Sigmoid colon (tissue), 4 donors: Measurements from ENCODE around the gene SDK2.

Source experiments
- EP300 ChIP-seq, 4 donors: sonication (generic); formaldehyde crosslinking; IDR thresholded peaks; one replicate each; pipeline ENCODE4 v1.6.1; 2017; ENCODE audit warnings: antibody characterized with exemption in 4 of 4
- POLR2A ChIP-seq, 2 donors: fragments of 450-650 bp; IDR thresholded peaks; one replicate each; pipeline ENCODE4 v1.6.1; 2016; ENCODE audit warnings: antibody characterized with exemption in 2 of 2, mild to moderate bottlenecking in 2 of 2, moderate library complexity in 2 of 2
- TF ChIP-seq, protein P1 (sequence below), 4 experiments: fragments of 450-650 bp in 3 of 4; fragments of 200-600 bp in 1 of 4; IDR thresholded peaks; one replicate each; pipeline ENCODE4 v1.5.1; 2016 to 2019; ENCODE audit warnings: antibody characterized with exemption in 4 of 4, mild to moderate bottlenecking in 3 of 4, moderate library complexity in 2 of 4

DNA sequence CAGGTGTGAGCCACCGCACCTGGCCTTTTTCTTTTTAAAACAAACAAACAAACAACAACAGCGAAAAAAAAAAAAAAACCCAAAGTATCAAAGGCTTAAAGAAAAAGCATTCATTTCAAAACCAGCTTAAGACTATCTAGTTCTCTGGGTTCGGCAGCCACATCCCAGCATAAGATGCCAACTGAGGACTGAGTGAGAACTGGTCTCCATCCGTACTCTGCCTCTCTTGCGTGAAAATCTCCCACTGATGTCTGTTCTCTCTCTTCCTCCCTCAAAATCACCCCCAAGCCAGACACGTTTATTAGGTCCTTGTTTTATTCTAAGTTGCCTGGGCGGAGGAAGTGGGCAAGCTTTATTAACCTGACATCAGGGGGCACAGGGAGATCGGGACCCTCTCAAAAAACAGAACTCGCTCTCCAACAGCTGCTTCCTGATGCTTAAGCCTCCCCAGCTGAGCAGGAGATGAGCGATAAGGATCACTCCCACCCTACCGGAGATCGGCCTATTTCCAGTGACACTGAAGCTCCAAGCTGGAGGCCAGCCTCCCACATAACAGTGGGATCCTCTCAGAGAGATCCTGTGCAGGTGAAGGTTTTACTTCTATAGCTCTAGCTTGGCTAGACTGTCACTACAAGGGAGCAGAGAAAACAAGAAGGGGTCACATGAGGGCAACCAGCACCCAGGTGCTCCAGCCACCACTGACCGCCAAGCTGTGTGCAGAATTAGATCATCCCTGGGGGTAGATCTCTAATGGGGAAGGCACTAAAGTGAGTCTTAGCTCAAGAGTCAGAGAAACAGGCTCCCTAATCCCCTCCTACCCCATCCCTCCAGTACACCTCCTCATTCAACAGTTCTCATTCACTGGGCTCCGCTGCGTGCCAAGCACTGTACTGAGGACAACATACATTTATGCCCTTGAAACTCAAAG is 346.0 kb downstream of the SDK2 start:
- no peak for TF ChIP-seq EP300 (IDR thresholded peaks at IDR 0.05)
- TF ChIP-seq POLR2A (IDR thresholded peaks at IDR 0.05), result no peak
- TF ChIP-seq, protein P1, sequence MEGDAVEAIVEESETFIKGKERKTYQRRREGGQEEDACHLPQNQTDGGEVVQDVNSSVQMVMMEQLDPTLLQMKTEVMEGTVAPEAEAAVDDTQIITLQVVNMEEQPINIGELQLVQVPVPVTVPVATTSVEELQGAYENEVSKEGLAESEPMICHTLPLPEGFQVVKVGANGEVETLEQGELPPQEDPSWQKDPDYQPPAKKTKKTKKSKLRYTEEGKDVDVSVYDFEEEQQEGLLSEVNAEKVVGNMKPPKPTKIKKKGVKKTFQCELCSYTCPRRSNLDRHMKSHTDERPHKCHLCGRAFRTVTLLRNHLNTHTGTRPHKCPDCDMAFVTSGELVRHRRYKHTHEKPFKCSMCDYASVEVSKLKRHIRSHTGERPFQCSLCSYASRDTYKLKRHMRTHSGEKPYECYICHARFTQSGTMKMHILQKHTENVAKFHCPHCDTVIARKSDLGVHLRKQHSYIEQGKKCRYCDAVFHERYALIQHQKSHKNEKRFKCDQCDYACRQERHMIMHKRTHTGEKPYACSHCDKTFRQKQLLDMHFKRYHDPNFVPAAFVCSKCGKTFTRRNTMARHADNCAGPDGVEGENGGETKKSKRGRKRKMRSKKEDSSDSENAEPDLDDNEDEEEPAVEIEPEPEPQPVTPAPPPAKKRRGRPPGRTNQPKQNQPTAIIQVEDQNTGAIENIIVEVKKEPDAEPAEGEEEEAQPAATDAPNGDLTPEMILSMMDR (IDR thresholded peaks at IDR 0.05), result no peak
